ENCODE measurements around the gene ARAP2. TPM values are rescaled to one million over a fixed set of nuclear protein-coding genes. Genes with fewer than 3 reads are reported as not detected.

ARAP2 gene
- total RNA-seq, 4 donors from 2014 or later: 12.4 to 65.6 (median 27.5) TPM

DNA sequence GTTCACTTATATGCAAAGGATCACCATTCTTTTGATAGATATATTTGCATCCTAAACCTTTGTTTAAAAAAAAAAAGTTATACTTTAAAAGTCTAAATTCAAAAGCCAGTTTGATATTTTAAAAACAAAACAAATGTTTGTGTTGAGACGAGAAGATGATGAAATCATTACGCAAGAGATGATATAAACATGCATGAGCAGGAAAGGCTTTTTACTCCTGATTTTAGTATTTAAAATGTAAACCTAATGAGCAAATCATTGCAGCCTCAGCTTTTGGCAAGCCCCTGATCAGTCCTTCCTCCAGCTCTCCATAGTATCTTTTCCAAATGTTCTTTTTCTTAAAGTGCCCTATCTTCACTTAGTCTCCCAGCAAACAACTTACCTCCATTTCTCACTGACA is 115.6 kb downstream of the ARAP2 start:
- no peaks in the 10 kb centered on the region for H3K9me3 ChIP-seq
- no peak for DNase-seq (ENCODE audit: low spot score in 2 of 2)
- 63 to 67% methylated on average over 2 of the region's 2 CpGs for WGBS, 2 donors
- no peak overlapping the region for H3K27ac ChIP-seq
- H3K4me3 ChIP-seq: no peak overlapping the region
- H3K27me3 ChIP-seq: no peaks in the 10 kb centered on the region
- TF ChIP-seq POLR2A (IDR thresholded peaks at IDR 0.05) (no peak), EP300 (IDR thresholded peaks at IDR 0.05) (no peak)
- TF ChIP-seq, protein P1, sequence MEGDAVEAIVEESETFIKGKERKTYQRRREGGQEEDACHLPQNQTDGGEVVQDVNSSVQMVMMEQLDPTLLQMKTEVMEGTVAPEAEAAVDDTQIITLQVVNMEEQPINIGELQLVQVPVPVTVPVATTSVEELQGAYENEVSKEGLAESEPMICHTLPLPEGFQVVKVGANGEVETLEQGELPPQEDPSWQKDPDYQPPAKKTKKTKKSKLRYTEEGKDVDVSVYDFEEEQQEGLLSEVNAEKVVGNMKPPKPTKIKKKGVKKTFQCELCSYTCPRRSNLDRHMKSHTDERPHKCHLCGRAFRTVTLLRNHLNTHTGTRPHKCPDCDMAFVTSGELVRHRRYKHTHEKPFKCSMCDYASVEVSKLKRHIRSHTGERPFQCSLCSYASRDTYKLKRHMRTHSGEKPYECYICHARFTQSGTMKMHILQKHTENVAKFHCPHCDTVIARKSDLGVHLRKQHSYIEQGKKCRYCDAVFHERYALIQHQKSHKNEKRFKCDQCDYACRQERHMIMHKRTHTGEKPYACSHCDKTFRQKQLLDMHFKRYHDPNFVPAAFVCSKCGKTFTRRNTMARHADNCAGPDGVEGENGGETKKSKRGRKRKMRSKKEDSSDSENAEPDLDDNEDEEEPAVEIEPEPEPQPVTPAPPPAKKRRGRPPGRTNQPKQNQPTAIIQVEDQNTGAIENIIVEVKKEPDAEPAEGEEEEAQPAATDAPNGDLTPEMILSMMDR (IDR thresholded peaks at IDR 0.05): no peak
- no peaks in the 10 kb centered on the region for H3K4me1 ChIP-seq
- H3K36me3 ChIP-seq: peaks cover 0 to 6% (median 0%) of the 10 kb centered on the region in 3 donors

DNA sequence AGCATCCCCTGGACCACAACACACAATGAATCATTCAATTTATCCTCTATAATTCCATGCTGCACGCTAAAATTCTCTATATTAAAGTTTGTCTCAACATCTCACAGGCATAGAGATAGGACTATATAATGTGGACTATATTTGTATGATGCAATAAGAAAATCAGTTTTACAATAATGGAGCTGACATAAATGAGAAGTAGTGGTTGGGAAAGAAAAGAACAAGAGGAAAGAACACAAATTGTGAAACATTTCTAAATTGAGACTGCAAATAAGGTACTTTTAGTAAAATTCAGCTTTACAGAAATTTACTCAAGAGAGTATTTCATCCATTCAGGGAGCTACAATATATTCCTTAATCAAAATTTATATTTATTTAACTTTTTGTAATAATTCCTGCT is 120.4 kb downstream of the ARAP2 start:
- no peak overlapping the region for H3K4me3 ChIP-seq
- H3K27ac ChIP-seq: no peak overlapping the region
- WGBS, 2 donors: 64 to 82% methylated on average over 1 of the region's 1 CpG
- no peaks in the 10 kb centered on the region for H3K9me3 ChIP-seq
- H3K36me3 ChIP-seq: peaks cover 0 to 20% (median 3%) of the 10 kb centered on the region in 3 donors
- no peaks in the 10 kb centered on the region for H3K27me3 ChIP-seq
- no peak for DNase-seq (ENCODE audit: low spot score in 2 of 2)
- H3K4me1 ChIP-seq: no peaks in the 10 kb centered on the region
- TF ChIP-seq EP300 (IDR thresholded peaks at IDR 0.05) (no peak), POLR2A (IDR thresholded peaks at IDR 0.05) (no peak)
- TF ChIP-seq, protein P1 (IDR thresholded peaks at IDR 0.05): no peak

DNA sequence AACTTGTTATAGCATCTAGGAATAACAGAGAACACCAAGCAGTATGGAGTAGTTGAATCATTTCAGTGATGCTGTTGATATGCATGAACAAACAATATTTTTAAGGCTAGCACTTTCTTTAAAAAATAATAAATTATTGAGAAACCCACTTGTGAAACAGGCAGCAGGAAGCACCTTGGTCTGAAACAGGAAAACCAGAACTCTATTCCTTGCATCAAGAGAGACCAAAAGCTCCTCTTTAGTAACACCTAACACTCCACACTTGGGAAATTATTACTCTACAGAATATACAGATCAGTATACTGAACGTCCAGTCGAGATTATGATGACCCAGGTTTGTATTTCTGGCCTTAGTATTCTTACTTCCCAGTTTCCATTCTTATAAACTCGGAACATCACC is 129.0 kb downstream of the ARAP2 start:
- no peak overlapping the region for H3K4me3 ChIP-seq
- H3K36me3 ChIP-seq: peaks cover 0 to 4% (median 0%) of the 10 kb centered on the region in 3 donors
- TF ChIP-seq, protein P1 (IDR thresholded peaks at IDR 0.05): no peak
- TF ChIP-seq POLR2A (IDR thresholded peaks at IDR 0.05): no peak
- no peaks in the 10 kb centered on the region for H3K27me3 ChIP-seq
- WGBS, 2 donors: 78 to 80% methylated on average over 3 of the region's 3 CpGs
- H3K4me1 ChIP-seq: no peaks in the 10 kb centered on the region
- no peak overlapping the region for H3K27ac ChIP-seq
- H3K9me3 ChIP-seq: no peaks in the 10 kb centered on the region
- no peak for DNase-seq (ENCODE audit: low spot score in 2 of 2)

DNA sequence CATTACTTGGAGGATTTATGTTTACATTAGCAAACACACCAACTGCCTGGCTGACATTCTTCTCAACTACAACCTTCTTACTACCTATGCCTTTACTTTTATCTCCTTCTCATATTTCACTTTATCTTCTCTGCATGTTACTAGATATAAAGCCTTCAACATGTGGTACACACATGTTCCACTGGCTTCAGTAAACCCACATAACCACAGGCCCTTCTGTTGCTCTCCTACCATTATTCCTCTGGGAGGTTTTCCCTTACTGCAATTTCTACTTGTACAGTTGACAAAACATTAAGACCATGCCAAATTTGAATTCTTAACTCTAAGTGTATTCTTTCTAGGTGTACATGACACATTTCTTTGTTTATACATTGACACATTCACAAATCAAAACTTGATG is 133.1 kb downstream of the ARAP2 start:
- Histone ChIP-seq H3K27me3 (no peaks in the 10 kb centered on the region), H3K4me3 (no peak overlapping the region), H3K27ac (no peak overlapping the region), H3K36me3 (peaks cover 0 to 8% (median 0%) of the 10 kb centered on the region in 3 donors), H3K4me1 (no peaks in the 10 kb centered on the region), H3K9me3 (no peaks in the 10 kb centered on the region)
- DNase-seq (ENCODE audit: low spot score in 2 of 2): no peak
- TF ChIP-seq POLR2A (IDR thresholded peaks at IDR 0.05): no peak
- TF ChIP-seq, protein P1 (IDR thresholded peaks at IDR 0.05): no peak
- TF ChIP-seq EP300 (IDR thresholded peaks at IDR 0.05): no peak

DNA sequence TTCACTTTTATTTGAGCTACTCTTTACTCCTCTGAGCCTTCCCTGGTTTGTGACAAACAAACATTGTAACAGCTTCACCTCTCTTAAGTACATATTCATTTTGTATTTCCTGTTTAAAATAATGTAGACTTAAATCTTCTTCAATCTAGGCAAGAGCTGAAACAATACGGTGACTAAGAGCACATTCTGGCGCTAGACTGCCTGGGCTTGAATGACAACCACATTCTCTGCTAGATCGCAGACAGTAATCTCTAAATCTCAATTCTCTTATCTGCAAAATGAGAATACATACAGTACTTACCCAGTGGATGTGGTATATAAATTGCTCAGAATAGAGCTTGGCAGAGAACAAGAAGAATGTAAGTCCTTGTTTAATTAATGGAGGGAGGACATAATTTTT is 144.8 kb downstream of the ARAP2 start:
- H3K9me3 ChIP-seq: no peaks in the 10 kb centered on the region
- H3K27ac ChIP-seq: no peak overlapping the region
- TF ChIP-seq, protein P1 (IDR thresholded peaks at IDR 0.05): no peak
- TF ChIP-seq POLR2A (IDR thresholded peaks at IDR 0.05) (no peak), EP300 (IDR thresholded peaks at IDR 0.05) (no peak)
- H3K4me1 ChIP-seq: no peaks in the 10 kb centered on the region
- H3K36me3 ChIP-seq: peaks cover 0 to 35% (median 0%) of the 10 kb centered on the region in 3 donors
- no peak overlapping the region for H3K4me3 ChIP-seq
- no peak for DNase-seq (ENCODE audit: low spot score in 2 of 2)
- no peaks in the 10 kb centered on the region for H3K27me3 ChIP-seq
- WGBS, 2 donors: 93 to 94% methylated on average over 3 of the region's 3 CpGs

All from tibial nerve (tissue), 4 donors.